SK-N-MC (cell line): Measurements from ENCODE around the gene KCNJ5.

Experiments used
- EZH2 ChIP-seq: fragments of 200-600 bp; sonication (generic); IDR thresholded peaks from one replicate; pipeline ENCODE4 v1.6.1; 2017; ENCODE audit warnings: antibody characterized with exemption
- POLR2AphosphoS5 ChIP-seq: IDR thresholded peaks from 2 replicates; pipeline ENCODE4 v1.6.1; 2012; ENCODE audit warnings: mild to moderate bottlenecking, low read depth, low read length, borderline replicate concordance

DNA sequence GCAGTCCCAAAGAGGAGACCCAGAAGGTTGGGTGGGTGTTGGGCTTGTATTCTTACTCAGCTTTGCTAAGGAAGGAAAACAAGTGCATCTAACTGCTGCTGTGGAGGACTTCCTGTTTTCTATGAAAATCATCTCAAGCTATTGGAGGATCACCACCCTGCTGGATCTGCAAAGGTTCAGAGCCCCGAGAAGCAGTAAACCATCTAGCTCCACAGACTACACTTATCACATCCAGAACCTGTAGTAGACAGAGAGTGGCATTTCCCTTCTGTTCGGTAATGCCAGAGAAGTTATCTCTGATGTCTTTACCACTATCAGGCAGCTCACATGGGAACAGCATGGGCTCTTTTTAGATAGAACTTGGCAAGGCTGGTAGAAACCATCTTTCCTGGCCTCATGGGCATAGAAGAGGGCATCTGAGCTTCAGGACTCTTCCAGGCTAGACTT is 45.8 kb upstream of the KCNJ5 start:
- TF ChIP-seq EZH2 (no peak), POLR2AphosphoS5 (no peak)
